ENCODE results near the gene NDUFS7. TPM values are rescaled to one million over a fixed set of nuclear protein-coding genes. Genes with fewer than 3 reads are reported as not detected.

The NDUFS7 gene
- 100 to 1,000 TPM; 117 to 119 TPM for total RNA-seq

DNA sequence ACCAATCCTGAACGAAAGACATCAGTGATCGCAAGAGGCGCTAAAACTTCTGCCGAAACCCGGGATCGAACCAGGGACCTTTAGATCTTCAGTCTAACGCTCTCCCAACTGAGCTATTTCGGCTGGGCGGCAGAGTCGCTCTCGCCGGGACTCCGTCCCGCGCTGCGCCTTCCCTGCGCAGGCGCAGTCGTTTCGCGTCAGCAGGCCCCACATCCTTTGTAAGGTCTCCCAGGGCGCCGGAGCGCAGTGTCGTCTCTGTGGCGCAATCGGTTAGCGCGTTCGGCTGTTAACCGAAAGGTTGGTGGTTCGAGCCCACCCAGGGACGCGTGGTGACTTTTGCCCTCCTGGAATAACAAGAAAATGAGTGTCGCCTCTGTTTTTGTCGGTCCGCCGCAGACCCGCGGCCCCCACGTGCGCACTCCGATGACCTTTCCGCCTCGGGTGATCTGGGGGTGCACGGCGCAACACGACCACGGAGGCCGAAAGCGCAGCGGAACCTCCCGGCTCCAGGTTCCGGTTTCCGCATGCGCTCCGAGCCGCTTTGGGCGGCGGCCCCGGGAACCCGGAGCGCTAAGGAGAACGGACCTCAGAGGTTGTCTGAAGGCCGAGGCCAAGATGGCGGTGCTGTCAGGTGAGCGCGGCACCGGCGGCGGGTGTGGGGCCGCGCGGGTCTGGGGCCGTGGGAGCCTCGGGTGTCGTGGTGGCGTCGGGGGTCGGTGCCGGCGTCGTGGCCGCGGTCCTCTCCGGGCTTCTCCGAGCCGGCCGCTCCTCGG is at the start of gene NDUFS7:
NDUFS7 (plus strand) TSS at position 596 of the 773 bp plus-strand sequence; CDS start at position 616, 20 bp downstream.
- POLR2A ChIA-PET, result interaction anchor here (0.8 to 1.2 kb wide), 3 partner anchors 26 to 114 kb away, joined by 3 to 5 read pairs (median 3); partner anchors contain the start of gene CIRBP
- Mint-ChIP-seq H3K4me3 (peak within 1 kb of the TSS; percentile 80), H3K4me1 (ENCODE audit: low read depth) (peaks cover 23% of the 10 kb centered on the region), H3K27ac (peak within 1 kb of the TSS; percentile 97), H3K9me3 (peaks cover 3% of the 10 kb centered on the region), H3K36me3 (peaks cover 7% of the 10 kb centered on the region), H3K27me3 (peaks cover 4% of the 10 kb centered on the region)
- intact Hi-C loops (cut with micrococcal nuclease), result loop anchor here (1.0 to 5.0 kb wide), 5 partner anchors 24 to 134 kb away; partner anchors contain the start of genes C19orf25, DAZAP1 and FAM174C
- peak; percentile 95 for DNase-seq
- CTCF ChIA-PET, result interaction anchor here (0.6 to 2.1 kb wide), 10 partner anchors 11 to 162 kb away, joined by 3 to 9 read pairs (median 4); no protein-coding TSS in a partner anchor

DNA sequence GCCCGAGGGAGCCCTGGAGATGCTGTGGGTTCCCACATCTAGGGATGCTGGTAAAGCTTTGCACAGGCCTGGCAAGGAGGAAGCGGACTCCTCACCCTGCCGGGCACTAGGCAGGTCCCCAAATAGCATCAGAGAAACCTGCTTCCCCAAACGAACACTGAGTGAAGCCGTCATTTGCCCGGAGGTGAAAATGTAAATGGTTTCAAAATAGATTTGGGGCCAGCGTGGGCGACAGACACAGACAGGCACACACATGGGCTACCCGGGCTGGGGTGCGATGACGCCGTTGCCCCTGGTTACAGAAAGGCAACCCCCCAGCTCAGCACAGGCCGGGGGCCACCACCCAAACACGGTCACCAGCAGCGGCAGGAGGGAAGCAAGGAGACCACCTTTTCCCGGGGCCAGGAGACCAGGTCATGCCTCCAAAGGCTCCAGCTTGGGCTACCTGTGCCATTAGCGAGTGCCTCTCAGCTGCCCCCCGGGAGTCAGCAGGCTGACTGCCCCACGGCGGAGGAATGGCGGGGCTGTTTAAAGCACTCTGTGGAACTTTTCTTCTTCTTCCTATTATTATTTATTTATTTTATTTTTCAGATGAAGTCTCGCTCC is 47.5 kb upstream of the NDUFS7 start:
- Mint-ChIP-seq H3K9me3 (no peaks in the 10 kb centered on the region), H3K36me3 (no peaks in the 10 kb centered on the region), H3K4me3 (no peak overlapping the region), H3K4me1 (ENCODE audit: low read depth) (no peaks in the 10 kb centered on the region), H3K27ac (no peak overlapping the region), H3K27me3 (peaks cover 2% of the 10 kb centered on the region)
- ChIA-PET CTCF (no interaction called here), POLR2A (interaction anchor here (0.6 kb wide), 1 partner anchor 646 kb away, joined by 4 read pairs; no protein-coding TSS in a partner anchor)
- intact Hi-C loops (cut with micrococcal nuclease), result no loop called here
- no peak for DNase-seq

DNA sequence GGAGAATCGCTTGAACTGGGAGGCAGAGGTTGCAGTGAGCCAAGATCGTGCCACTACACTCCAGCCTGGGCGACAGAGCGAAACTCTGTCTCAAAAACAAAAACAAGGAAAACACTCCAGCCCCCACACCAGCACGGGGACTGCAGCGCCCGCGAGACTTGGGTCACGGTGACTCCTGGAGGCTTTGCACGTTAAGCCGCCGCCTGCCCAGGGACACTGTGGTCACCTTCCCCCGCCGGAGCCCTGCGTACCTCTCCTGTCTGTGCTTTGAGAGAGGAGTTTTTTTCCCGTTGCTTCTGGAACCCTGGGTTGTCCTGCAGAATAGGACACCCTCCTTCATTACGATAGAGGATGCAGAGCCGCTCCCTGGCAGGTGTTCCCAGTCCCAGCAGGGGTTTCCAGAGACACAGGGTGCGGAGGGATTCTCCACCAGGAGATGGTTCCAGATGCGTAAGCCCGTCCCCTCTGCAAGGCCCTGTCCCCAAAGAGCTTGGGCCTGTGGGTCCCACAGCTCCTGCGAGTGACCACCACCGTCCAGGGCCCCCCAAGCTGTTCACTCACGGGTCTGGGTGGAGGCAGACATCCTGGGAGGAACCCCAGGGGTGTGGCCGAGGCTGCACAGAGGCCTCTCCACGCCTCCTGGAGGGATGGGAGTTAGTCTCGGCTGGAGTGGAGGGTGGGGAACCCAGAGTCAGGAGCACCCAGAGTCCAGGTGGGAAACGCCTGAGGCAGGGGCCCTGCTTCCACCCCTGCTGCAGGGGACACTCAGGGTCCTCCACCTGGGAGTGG is 42.8 kb upstream of the NDUFS7 start:
- H3K27ac Mint-ChIP-seq, result no peak overlapping the region
- H3K4me3 Mint-ChIP-seq, result no peak overlapping the region
- POLR2A ChIA-PET, result no interaction called here
- no peaks in the 10 kb centered on the region for H3K36me3 Mint-ChIP-seq
- CTCF ChIA-PET, result no interaction called here
- H3K9me3 Mint-ChIP-seq, result no peaks in the 10 kb centered on the region
- peaks cover 3% of the 10 kb centered on the region for H3K4me1 Mint-ChIP-seq (ENCODE audit: low read depth)
- DNase-seq, result no peak
- H3K27me3 Mint-ChIP-seq, result peaks cover 3% of the 10 kb centered on the region
- intact Hi-C loops (cut with micrococcal nuclease), result no loop called here

DNA sequence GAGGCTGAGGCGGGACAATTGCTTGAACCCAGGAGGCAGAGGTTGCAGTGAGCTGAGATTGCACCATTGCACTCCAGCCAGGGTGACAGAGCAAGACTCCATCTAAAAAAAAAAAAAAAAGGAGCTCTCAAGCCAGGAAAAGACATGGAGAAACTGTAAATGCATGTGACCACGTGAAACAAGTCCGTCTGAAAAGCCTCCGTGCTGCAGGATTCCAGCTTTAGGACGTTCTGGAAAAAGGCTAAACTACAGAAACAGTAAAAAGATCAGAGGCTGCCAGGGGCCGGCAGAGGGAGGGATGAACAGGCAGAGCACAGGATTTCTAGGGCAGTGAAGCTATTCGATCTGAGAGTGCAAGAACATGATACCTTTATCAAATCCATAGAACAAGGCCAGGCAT is 40.7 kb upstream of the NDUFS7 start:
- Mint-ChIP-seq H3K9me3 (no peaks in the 10 kb centered on the region), H3K27ac (no peak overlapping the region), H3K4me1 (ENCODE audit: low read depth) (peaks cover 3% of the 10 kb centered on the region), H3K36me3 (no peaks in the 10 kb centered on the region), H3K27me3 (peaks cover 2% of the 10 kb centered on the region), H3K4me3 (no peak overlapping the region)
- DNase-seq, result no peak
- ChIA-PET POLR2A (no interaction called here), CTCF (interaction anchor here (0.6 to 1.3 kb wide), 2 partner anchors 12 to 99 kb away, joined by 3 read pairs; no protein-coding TSS in a partner anchor)
- intact Hi-C loops (cut with micrococcal nuclease), result no loop called here

DNA sequence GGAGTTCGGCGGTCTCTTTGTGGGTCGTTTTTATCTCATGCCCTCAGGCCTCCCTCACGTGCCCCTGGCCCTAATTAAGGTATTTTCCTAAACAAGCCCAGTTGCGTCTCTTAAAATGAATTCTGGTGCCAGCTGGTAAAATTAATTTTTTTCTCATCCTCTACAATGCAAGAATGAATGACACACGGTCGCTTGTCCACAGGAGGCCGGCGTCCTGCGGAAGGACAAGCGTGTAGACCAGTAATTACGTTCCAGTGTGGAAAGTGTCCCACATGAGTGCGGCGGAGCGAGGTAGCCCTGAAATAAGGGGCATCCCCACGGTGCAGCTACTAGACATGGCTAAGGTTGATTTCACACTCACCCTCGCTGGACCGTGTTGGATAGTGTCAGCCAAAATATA is 34.5 kb upstream of the NDUFS7 start:
- Mint-ChIP-seq H3K4me3 (no peak overlapping the region), H3K4me1 (ENCODE audit: low read depth) (peaks cover 3% of the 10 kb centered on the region), H3K27ac (no peak overlapping the region), H3K9me3 (no peaks in the 10 kb centered on the region), H3K27me3 (peaks cover 4% of the 10 kb centered on the region), H3K36me3 (no peaks in the 10 kb centered on the region)
- ChIA-PET CTCF (interaction anchor here (0.6 kb wide), 1 partner anchor 70 kb away, joined by 3 read pairs; no protein-coding TSS in a partner anchor), POLR2A (interaction anchor here (0.5 kb wide), 1 partner anchor 27 kb away, joined by 3 read pairs; no protein-coding TSS in a partner anchor)
- intact Hi-C loops (cut with micrococcal nuclease), result no loop called here
- no peak for DNase-seq

DNA sequence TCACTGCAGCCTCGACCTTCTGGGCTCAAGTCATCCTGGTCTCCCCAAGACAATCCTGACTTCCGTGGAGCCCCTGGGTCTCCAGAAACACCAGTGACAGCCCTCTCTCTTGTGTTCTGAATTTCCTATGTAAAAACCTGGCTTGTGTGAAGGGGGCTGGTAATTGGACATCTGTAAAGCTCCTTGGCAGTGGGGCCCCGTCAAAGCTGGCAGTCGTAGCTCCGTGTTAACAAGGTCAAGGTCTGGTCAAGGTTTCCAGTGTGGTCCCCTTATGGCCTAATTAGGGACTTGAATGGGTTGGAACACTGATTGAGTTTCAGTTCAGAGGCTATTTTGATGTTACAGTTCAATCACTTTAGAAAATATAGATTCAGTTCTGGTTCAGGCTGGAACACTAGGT is 32.8 kb upstream of the NDUFS7 start:
- H3K4me1 Mint-ChIP-seq (ENCODE audit: low read depth), result peaks cover 6% of the 10 kb centered on the region
- H3K27me3 Mint-ChIP-seq, result peaks cover 4% of the 10 kb centered on the region
- DNase-seq, result no peak
- H3K36me3 Mint-ChIP-seq, result peaks cover 2% of the 10 kb centered on the region
- ChIA-PET POLR2A (no interaction called here), CTCF (no interaction called here)
- intact Hi-C loops (cut with micrococcal nuclease), result no loop called here
- H3K9me3 Mint-ChIP-seq, result no peaks in the 10 kb centered on the region
- H3K4me3 Mint-ChIP-seq, result no peak overlapping the region
- no peak overlapping the region for H3K27ac Mint-ChIP-seq

DNA sequence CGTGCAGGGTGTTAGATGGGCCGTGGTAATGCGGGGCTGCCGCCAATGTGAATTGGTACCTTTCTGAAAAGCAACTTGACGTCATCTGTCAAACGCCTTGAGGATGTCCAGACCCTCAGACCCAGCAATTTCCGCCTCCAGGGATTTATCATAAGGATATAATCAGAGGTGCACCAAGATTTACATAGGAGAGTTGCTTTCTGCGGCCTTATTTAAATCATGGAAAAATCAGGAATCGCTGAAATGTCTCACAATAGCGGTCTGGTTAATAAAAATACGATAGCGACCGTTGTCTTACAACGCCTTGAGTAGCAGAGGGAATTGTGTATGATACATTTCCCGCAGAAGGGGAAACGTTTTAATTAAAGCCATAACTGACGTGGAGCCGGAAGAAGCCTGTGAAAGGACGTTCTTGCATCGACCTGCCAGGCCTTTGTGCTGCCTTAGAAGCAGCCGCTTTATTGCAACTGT is 32.3 kb upstream of the NDUFS7 start:
- Mint-ChIP-seq H3K27ac (no peak overlapping the region), H3K27me3 (peaks cover 4% of the 10 kb centered on the region), H3K4me3 (no peak overlapping the region), H3K4me1 (ENCODE audit: low read depth) (peaks cover 12% of the 10 kb centered on the region), H3K36me3 (peaks cover 2% of the 10 kb centered on the region), H3K9me3 (no peaks in the 10 kb centered on the region)
- CTCF ChIA-PET, result no interaction called here
- POLR2A ChIA-PET, result no interaction called here
- DNase-seq, result no peak
- intact Hi-C loops (cut with micrococcal nuclease), result no loop called here

DNA sequence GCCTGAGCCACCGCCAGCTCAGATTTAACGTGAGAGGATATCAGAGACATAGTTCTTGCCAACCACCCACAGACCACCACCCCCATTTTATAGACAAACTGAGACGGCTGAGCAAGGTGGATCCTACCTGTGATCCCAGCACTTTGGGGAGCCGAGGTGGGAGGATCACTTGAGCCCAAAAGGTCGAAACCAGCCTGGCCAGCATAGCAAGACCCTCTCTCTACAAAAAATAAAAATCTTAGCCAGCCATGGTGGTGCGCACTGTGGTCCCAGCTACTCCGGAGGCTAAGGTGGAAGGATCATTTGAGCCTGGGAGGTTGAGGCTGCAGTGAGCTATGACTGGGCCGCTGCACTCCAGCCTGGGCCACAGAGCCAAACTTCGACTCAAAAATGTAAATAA is 30.6 kb upstream of the NDUFS7 start:
- Mint-ChIP-seq H3K36me3 (peaks cover 16% of the 10 kb centered on the region), H3K27me3 (peaks cover 4% of the 10 kb centered on the region), H3K27ac (no peak overlapping the region), H3K4me3 (peak overlapping the region; percentile 26), H3K9me3 (no peaks in the 10 kb centered on the region), H3K4me1 (ENCODE audit: low read depth) (peaks cover 16% of the 10 kb centered on the region)
- intact Hi-C loops (cut with micrococcal nuclease), result no loop called here
- POLR2A ChIA-PET, result no interaction called here
- DNase-seq, result no peak
- CTCF ChIA-PET, result no interaction called here

DNA sequence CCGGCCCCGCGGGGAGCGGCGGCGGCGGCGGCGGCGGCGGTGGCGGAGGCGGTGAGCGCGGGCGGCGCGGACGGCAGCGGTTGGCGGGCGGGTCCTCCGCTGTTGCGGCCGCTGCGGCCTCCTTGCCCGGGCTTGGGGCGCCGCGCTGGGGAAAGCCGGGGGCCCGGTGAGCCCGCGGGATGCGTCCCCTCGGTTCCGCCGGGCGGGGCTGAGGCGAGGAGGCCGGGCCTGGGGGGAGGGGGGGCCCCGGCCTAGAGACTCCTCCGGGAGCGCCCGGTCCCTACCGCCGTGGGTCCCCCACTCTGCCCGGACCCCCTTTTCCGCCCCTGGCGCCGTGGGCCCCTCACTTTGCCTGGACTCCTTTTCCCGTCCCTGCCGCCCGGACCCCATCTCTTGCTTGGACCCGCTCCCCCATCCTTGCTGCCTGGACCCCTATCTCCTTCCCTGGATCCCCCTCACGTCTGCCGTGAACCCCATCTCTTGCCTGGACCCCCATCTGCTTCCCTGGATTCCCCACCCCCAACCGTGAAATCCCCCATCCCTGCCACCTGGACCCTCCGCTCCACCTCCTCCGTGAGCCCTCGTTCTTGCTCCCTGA is 28.6 kb upstream of the NDUFS7 start:
- Mint-ChIP-seq H3K4me3 (peak overlapping the region; percentile 85), H3K27ac (peak overlapping the region; percentile 53), H3K9me3 (no peaks in the 10 kb centered on the region), H3K4me1 (ENCODE audit: low read depth) (peaks cover 16% of the 10 kb centered on the region), H3K27me3 (no peaks in the 10 kb centered on the region), H3K36me3 (peaks cover 29% of the 10 kb centered on the region)
- no peak for DNase-seq
- intact Hi-C loops (cut with micrococcal nuclease), result loop anchor here (1.0 kb wide), 1 partner anchor 28 kb away; the partner anchor contains the start of gene NDUFS7
- ChIA-PET CTCF (interaction anchor here (1.4 kb wide), 1 partner anchor 75 kb away, joined by 5 read pairs; no protein-coding TSS in a partner anchor), POLR2A (interaction anchor here (0.6 to 1.3 kb wide), 2 partner anchors 28 to 1909 kb away, joined by 4 to 5 read pairs; partner anchors contain the start of gene NDUFS7)

DNA sequence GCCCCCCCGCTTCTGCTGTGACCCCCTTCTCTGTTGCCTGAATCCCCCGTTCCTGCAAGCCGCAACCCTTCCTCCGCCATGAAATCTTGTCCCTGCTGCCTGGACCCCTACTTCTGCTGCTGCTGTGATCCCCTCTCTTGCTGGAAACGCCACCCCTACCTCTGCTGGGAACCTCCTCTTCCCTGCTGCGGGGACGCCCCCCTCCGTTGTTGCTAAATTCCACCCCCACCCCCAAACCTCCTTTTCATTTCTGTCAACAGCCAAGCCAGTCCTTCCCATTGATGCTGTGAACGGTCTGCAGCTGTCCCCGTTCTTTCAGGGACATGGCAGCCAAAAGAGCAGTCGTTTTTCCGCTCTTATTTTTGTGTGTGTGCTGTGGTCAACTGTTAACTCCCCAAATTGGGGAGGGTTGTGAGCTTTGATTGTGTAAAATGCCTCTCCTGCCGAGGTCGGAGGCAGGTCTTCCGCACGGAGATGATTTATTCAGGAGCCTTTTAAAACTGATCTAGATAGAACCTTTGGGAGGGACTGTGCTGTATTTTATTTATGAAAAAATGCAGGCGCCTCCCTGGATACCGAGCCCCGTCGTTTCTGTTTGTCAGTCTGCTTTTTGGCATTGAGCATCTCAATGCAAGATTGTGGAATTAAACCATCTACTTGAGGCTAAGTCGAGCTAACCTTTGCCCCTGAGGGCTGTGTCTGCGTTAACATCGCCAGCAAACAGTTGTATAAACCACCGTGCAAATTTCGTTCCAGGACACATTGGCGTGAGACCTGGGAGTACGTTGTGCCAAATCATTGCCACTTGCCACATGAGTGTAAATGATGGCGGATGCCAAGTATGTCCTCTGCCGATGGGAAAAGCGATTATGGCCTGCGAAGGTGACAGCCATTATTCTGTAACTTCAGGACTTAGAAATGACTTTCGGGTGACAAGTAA is 27.9 kb upstream of the NDUFS7 start:
- H3K36me3 Mint-ChIP-seq, result peaks cover 33% of the 10 kb centered on the region
- peak overlapping the region; percentile 85 for H3K4me3 Mint-ChIP-seq
- H3K9me3 Mint-ChIP-seq, result no peaks in the 10 kb centered on the region
- H3K27ac Mint-ChIP-seq, result peak overlapping the region; percentile 53
- ChIA-PET CTCF (interaction anchor here (0.8 to 1.2 kb wide), 3 partner anchors 40 to 112 kb away, joined by 3 to 4 read pairs (median 4); no protein-coding TSS in a partner anchor), POLR2A (no interaction called here)
- H3K4me1 Mint-ChIP-seq (ENCODE audit: low read depth), result peaks cover 16% of the 10 kb centered on the region
- intact Hi-C loops (cut with micrococcal nuclease), result no loop called here
- DNase-seq, result peak; percentile 36
- H3K27me3 Mint-ChIP-seq, result no peaks in the 10 kb centered on the region

DNA sequence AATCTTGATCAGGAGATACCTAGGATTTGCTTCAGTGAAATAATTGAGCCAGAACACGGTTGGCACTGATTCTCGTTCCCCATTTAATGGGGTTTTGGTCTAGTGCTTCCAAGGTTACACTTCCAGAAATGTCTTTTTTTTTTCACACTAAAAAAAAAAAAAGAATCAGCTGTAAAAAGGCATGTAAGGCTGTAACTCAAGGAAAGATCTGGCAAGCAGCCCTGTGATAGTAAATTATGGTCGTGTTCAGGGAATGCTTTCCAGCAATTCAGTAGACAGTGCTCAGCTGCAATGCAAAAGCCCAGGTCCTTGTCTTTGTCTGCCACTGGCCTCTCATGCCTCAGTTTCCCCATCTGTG is 27.2 kb upstream of the NDUFS7 start:
- CTCF ChIA-PET, result interaction anchor here (0.8 to 1.2 kb wide), 3 partner anchors 41 to 112 kb away, joined by 3 to 4 read pairs (median 4); no protein-coding TSS in a partner anchor
- Mint-ChIP-seq H3K36me3 (peaks cover 39% of the 10 kb centered on the region), H3K27ac (no peak overlapping the region), H3K27me3 (no peaks in the 10 kb centered on the region), H3K4me1 (ENCODE audit: low read depth) (peaks cover 16% of the 10 kb centered on the region), H3K9me3 (no peaks in the 10 kb centered on the region), H3K4me3 (peak overlapping the region; percentile 85)
- POLR2A ChIA-PET, result no interaction called here
- DNase-seq, result no peak
- intact Hi-C loops (cut with micrococcal nuclease), result no loop called here
